BLaER1 treated with 17β-estradiol and CSF1 and Interleukin-3, amounts not matched to agents 10 nM and 100 nM (cell line): Measurements from ENCODE around the gene BTBD18.

Experiments
- H3K27ac ChIP-seq, 11 experiments: shearing (Covaris generic); formaldehyde crosslinking; 2 replicates each; pipeline ENCODE4 v1.8.1; 2022
- H3K27me3 ChIP-seq, 11 experiments: shearing (Covaris generic); formaldehyde crosslinking; 2 replicates each; pipeline ENCODE4 v1.8.1; 2022
- H3K36me3 ChIP-seq, 11 experiments: shearing (Covaris generic); formaldehyde crosslinking; 2 replicates each; pipeline ENCODE4 v1.8.1; 2022
- H3K4me1 ChIP-seq, 10 experiments: shearing (Covaris generic); formaldehyde crosslinking; 2 replicates each; pipeline ENCODE4 v1.8.1; 2022
- H3K4me2 ChIP-seq, 11 experiments: shearing (Covaris generic); formaldehyde crosslinking; 2 replicates each; pipeline ENCODE4 v1.8.1; 2022
- H3K4me3 ChIP-seq, 10 experiments: shearing (Covaris generic); formaldehyde crosslinking; 2 replicates each; pipeline ENCODE4 v1.8.1; 2022
- H3K9ac ChIP-seq, 11 experiments: shearing (Covaris generic); formaldehyde crosslinking; 2 replicates each; pipeline ENCODE4 v1.8.1; 2022
- H3K9me3 ChIP-seq, 11 experiments: shearing (Covaris generic); formaldehyde crosslinking; replicated peaks in 1 of 11; 2 replicates each; pipeline ENCODE4 v1.8.1; 2022
- H4K20me1 ChIP-seq, 11 experiments: shearing (Covaris generic); formaldehyde crosslinking; 2 replicates each; pipeline ENCODE4 v1.8.1; 2022
- Cebpa-rat ChIP-seq, 11 experiments: shearing (Covaris generic); IDR thresholded peaks; 2 replicates each; pipeline ENCODE4 v1.8.1; 2022

BTBD18 gene

DNA sequence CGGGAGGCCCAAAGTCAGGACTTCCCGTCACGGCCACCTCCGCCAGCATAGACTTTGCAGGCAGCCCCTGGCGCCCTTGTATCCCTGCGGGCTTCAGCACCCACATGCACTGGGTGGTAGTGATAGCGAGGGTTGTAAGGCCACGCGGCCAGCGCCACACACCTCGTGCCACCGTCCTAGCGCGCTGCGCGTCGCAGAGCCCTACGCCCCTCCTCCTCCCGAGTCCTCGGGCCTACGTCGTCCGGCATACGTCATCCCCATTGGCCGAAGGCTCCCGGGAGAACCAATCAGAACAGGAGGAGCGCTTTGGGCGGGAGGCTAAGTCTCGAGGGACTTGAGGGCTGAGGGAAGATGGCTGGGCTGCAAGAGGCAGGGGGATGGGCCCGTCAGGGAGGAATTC lies 1.3 kb upstream of the BTBD18 start:
- Histone ChIP-seq H3K27ac (no peak overlapping the region), H3K4me1 (peaks cover 0 to 7% (median 0%) of the 10 kb centered on the region in 10 experiments; a peak in 3 of 20 replicates), H3K36me3 (peaks cover 19 to 52% (median 35%) of the 10 kb centered on the region in 11 experiments), H3K27me3 (no peaks in the 10 kb centered on the region), H3K9me3 (peaks cover 6 to 17% (median 10%) of the 10 kb centered on the region in 11 experiments; a peak in 18 of 22 replicates), H4K20me1 (no peaks in the 10 kb centered on the region; a peak in 2 of 22 replicates), H3K9ac (no peak overlapping the region), H3K4me3 (no peak overlapping the region), H3K4me2 (no peak overlapping the region)
- TF ChIP-seq Cebpa-rat (IDR thresholded peaks at IDR 0.05): no peak

- H3K9me3 ChIP-seq: peaks cover 6 to 17% (median 10%) of the 10 kb centered on the region in 11 experiments; a peak in 18 of 22 replicates
- H3K4me2 ChIP-seq: no peak overlapping the region
- no peak for TF ChIP-seq Cebpa-rat (IDR thresholded peaks at IDR 0.05)
- peaks cover 0 to 10% (median 0%) of the 10 kb centered on the region in 11 experiments; a peak in 6 of 22 replicates for H4K20me1 ChIP-seq
- H3K27ac ChIP-seq: no peak overlapping the region
- H3K4me1 ChIP-seq: peaks cover 0 to 7% (median 0%) of the 10 kb centered on the region in 10 experiments; a peak in 3 of 20 replicates
- no peaks in the 10 kb centered on the region for H3K27me3 ChIP-seq
- no peak overlapping the region for H3K4me3 ChIP-seq
- no peak overlapping the region for H3K9ac ChIP-seq
- peaks cover 34 to 70% (median 51%) of the 10 kb centered on the region in 11 experiments for H3K36me3 ChIP-seq
These were observed 443 bp downstream of the BTBD18 start for GRCh38 chr11:57751176-57751575.

- H3K9me3 ChIP-seq: peaks cover 0 to 2% (median 0%) of the 10 kb centered on the region in 11 experiments; a peak in 2 of 22 replicates
These were observed 4.7 kb downstream of the BTBD18 start for GRCh38 chr11:57746920-57747319.

DNA sequence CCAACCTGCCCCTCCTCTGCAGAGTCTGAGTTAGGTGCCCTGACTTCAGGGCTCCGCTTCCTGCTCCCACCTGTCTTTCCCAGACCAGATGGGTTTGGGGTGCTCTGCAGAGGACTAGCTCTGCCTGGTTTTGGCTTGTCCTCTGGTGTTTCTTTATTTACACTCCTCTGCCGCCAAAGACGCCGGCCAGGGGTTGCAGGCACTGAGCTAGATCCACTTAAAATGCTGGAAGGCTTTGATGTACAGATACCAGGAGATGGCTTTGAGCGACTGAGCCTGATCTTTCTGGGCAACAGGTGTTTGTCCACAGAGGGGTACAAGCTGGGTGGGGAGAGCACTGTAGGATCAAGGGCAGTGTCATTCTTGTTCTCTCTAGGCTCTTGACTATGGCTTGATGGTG lies 6.4 kb downstream of the BTBD18 start:
- Histone ChIP-seq H3K9ac (no peak overlapping the region), H3K36me3 (peaks cover 63 to 88% (median 74%) of the 10 kb centered on the region in 11 experiments), H3K4me2 (no peak overlapping the region), H3K4me1 (peaks cover 20 to 38% (median 28%) of the 10 kb centered on the region in 10 experiments; a peak in 19 of 20 replicates), H3K27me3 (no peaks in the 10 kb centered on the region), H3K27ac (no peak overlapping the region), H3K4me3 (no peak overlapping the region), H3K9me3 (no peaks in the 10 kb centered on the region), H4K20me1 (peaks cover 4 to 47% (median 22%) of the 10 kb centered on the region in 11 experiments; a peak in 15 of 22 replicates)
- TF ChIP-seq Cebpa-rat (IDR thresholded peaks at IDR 0.05): no peak

More at GRCh38 chr11:57746920-57747319, 4.7 kb downstream of the BTBD18 start:
- Histone ChIP-seq H3K27ac (no peak overlapping the region), H3K4me3 (no peak overlapping the region), H3K4me2 (no peak overlapping the region), H3K36me3 (peaks cover 61 to 98% (median 78%) of the 10 kb centered on the region in 11 experiments), H3K27me3 (no peaks in the 10 kb centered on the region), H3K9ac (no peak overlapping the region), H3K4me1 (peaks cover 12 to 30% (median 21%) of the 10 kb centered on the region in 10 experiments; a peak in 19 of 20 replicates), H4K20me1 (peaks cover 4 to 47% (median 22%) of the 10 kb centered on the region in 11 experiments; a peak in 15 of 22 replicates)
- no peak for TF ChIP-seq Cebpa-rat (IDR thresholded peaks at IDR 0.05)

- Histone ChIP-seq H3K4me1 (peaks cover 25 to 46% (median 35%) of the 10 kb centered on the region in 10 experiments; a peak in 19 of 20 replicates), H4K20me1 (peaks cover 4 to 47% (median 22%) of the 10 kb centered on the region in 11 experiments; a peak in 15 of 22 replicates), H3K36me3 (peaks cover 66 to 88% (median 78%) of the 10 kb centered on the region in 11 experiments), H3K4me2 (no peak overlapping the region; a peak in 1 of 22 replicates), H3K9ac (peak overlapping the region in 1 of 11 experiments; percentile 2; a peak in 1 of 22 replicates), H3K9me3 (no peaks in the 10 kb centered on the region), H3K27me3 (no peaks in the 10 kb centered on the region), H3K27ac (no peak overlapping the region), H3K4me3 (no peak overlapping the region)
- TF ChIP-seq Cebpa-rat (IDR thresholded peaks at IDR 0.05): no peak
These were observed 7.3 kb downstream of the BTBD18 start for GRCh38 chr11:57744357-57744756.

- peak overlapping the region; percentile 93 to 99 (median 98) for H3K9ac ChIP-seq
- H3K4me2 ChIP-seq: peak overlapping the region; percentile 76 to 94 (median 92)
- H3K27me3 ChIP-seq: no peaks in the 10 kb centered on the region
- peaks cover 25 to 46% (median 35%) of the 10 kb centered on the region in 10 experiments; a peak in 19 of 20 replicates for H3K4me1 ChIP-seq
- H3K4me3 ChIP-seq: peak overlapping the region; percentile 79 to 99 (median 93)
- no peak for TF ChIP-seq Cebpa-rat (IDR thresholded peaks at IDR 0.05)
- peaks cover 9 to 57% (median 21%) of the 10 kb centered on the region in 11 experiments; a peak in 17 of 22 replicates for H4K20me1 ChIP-seq
- H3K36me3 ChIP-seq: peaks cover 70 to 88% (median 82%) of the 10 kb centered on the region in 11 experiments
- peak overlapping the region; percentile 93 to 99 (median 97) for H3K27ac ChIP-seq
- H3K9me3 ChIP-seq: no peaks in the 10 kb centered on the region
These were observed 9.5 kb downstream of the BTBD18 start for GRCh38 chr11:57742087-57742452.

DNA sequence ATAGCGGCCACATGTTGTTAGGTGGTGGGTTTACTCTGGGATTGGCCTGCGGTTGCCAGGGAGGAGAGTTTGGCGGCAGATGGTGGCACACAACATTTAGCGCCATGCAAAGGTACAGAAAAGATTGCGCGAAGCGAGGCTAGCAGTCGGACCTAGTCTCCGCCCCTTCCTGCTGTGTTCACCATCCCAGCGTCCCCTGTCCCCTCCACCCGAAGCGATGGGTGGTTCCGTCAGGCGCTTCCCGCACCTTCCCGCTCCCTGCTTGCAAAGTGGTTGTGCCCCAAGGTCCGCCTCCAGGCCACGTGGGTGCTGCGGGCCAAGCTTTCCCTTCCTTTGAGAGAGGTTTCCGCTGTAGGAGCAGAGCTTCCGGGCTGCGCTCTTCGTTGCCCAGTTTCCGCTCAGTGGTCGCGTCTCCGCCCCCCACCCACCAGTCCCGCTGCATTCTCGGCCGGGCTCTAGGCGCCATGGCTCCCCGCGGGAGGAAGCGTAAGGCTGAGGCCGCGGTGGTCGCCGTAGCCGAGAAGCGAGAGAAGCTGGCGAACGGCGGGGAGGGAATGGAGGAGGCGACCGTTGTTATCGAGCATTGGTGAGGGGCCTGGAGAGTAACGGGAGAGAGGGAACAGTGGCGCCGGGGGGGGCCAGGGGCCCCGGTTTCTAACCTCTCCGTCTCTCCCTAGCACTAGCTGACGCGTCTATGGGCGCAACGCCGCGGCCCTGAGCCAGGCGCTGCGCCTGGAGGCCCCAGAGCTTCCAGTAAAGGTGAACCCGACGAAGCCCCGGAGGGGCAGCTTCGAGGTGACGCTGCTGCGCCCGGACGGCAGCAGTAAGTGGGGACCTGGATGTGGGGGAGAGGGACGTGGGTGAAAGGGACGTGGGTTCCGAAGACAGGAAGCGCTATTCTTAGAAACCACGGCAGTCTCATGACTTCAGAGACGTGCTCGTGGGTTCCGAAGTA lies 10.2 kb downstream of the BTBD18 start, which contains the start of gene SELENOH:
Gene SELENOH, plus strand, starts transcription at position 360 of the 955 bp plus-strand sequence. Its CDS starts 105 bp downstream, at position 465.
- Histone ChIP-seq H3K4me2 (peak within 1 kb of the TSS; percentile 82 to 94 (median 93)), H3K27ac (peak within 1 kb of the TSS; percentile 93 to 99 (median 97)), H3K9me3 (no peaks in the 10 kb centered on the region), H3K4me3 (peak within 1 kb of the TSS; percentile 79 to 99 (median 93)), H3K27me3 (no peaks in the 10 kb centered on the region), H3K36me3 (peaks cover 67 to 88% (median 82%) of the 10 kb centered on the region in 11 experiments), H3K9ac (peak within 1 kb of the TSS; percentile 93 to 99 (median 98)), H4K20me1 (peaks cover 10 to 57% (median 26%) of the 10 kb centered on the region in 11 experiments; a peak in 18 of 22 replicates), H3K4me1 (peaks cover 25 to 46% (median 35%) of the 10 kb centered on the region in 10 experiments; a peak in 19 of 20 replicates)
- TF ChIP-seq Cebpa-rat (IDR thresholded peaks at IDR 0.05): no peak

GRCh38 chr11:57735619-57736298 lies 15.9 kb downstream of the BTBD18 start:
- peaks cover 10 to 33% (median 20%) of the 10 kb centered on the region in 10 experiments; a peak in 19 of 20 replicates for H3K4me1 ChIP-seq
- H3K36me3 ChIP-seq: peaks cover 48 to 99% (median 87%) of the 10 kb centered on the region in 11 experiments
- H3K27me3 ChIP-seq: no peaks in the 10 kb centered on the region
- H3K4me2 ChIP-seq: no peak overlapping the region
- TF ChIP-seq Cebpa-rat (IDR thresholded peaks at IDR 0.05): no peak
- H4K20me1 ChIP-seq: peaks cover 8 to 73% (median 65%) of the 10 kb centered on the region in 11 experiments; a peak in 21 of 22 replicates
- H3K27ac ChIP-seq: no peak overlapping the region
- no peaks in the 10 kb centered on the region for H3K9me3 ChIP-seq
- no peak overlapping the region for H3K4me3 ChIP-seq
- H3K9ac ChIP-seq: no peak overlapping the region
